HCT116 (cell line): ENCODE data around the gene ANXA2. TPM values are rescaled to one million over a fixed set of nuclear protein-coding genes. Genes with fewer than 3 reads are reported as not detected.

Source experiments
- ATAC-seq: fragments of 200-7000 bp; cut with Tn5 transposase; 2 replicates; pipeline ENCODE4 v1.9.1; 2020; ENCODE audit warnings: mild to moderate bottlenecking, moderate library complexity
- BruUV-seq: library from RNA; stranded (reverse); fragments of 400-500 nt; replicated peaks from 2 replicates; lab custom pipeline; 2021; lab: Mats Ljungman, UMichigan
- CTCF ChIA-PET: fragments of 300-600 bp; sonication (Branson Sonifier 250); formaldehyde crosslinking; loops from one replicate; lab custom pipeline; 2021; ENCODE audit warnings: antibody characterized with exemption; lab: Charles Lee
- POLR2A ChIA-PET: fragments of 300-600, 350-600 bp; sonication (Branson Sonifier 250); formaldehyde crosslinking; loops from one replicate; lab custom pipeline; 2021; ENCODE audit warnings: antibody characterized with exemption; lab: Charles Lee
- RAD21 ChIA-PET, 2 experiments: fragments of 300-600 bp; sonication (Branson Sonifier 250); formaldehyde crosslinking; loops; one replicate each; lab custom pipeline; 2023; ENCODE audit warnings: low total read pairs in 2 of 2; ENCODE audit not compliant: uncharacterized antibody in 2 of 2, unreplicated experiment in 2 of 2, low non-redundant PET in 1 of 2; lab: Charles Lee
- DNase-seq: peaks from one replicate; pipeline ENCODE4 v3.0.0-alpha.2; 2010; ENCODE audit warnings: low read depth, low spot score
- H2AFZ ChIP-seq: fragments of 200-600 bp; shearing (Covaris generic), sonication (generic); 2 replicates; pipeline ENCODE4 v1.6.1; 2017; ENCODE audit warnings: low read depth, mixed run types, mixed read lengths, antibody characterized with exemption, low read length; ENCODE audit not compliant: poor library complexity, severe bottlenecking
- H3K27ac ChIP-seq: 2 replicates; pipeline ENCODE4 v1.5.1; 2012; ENCODE audit warnings: low read depth, low read length
- H3K27me3 ChIP-seq: fragments of 200-600 bp; sonication (generic); 2 replicates; pipeline ENCODE4 v1.6.1; 2016; ENCODE audit warnings: mixed run types, low read length, mixed read lengths; ENCODE audit not compliant: insufficient read depth
- H3K36me3 ChIP-seq, 2 experiments: fragments of 200-500 bp in 1 of 2; fragments of 200-600 bp in 1 of 2; sonication (Bioruptor generic) in 1 of 2; sonication (generic) in 1 of 2; 2 replicates each; pipeline versions ENCODE4 v1.5.1 to v1.6.1; 2014 to 2016; ENCODE audit warnings: low read length in 2 of 2, inconsistent platforms in 1 of 2, mixed read lengths in 1 of 2, mixed run types in 1 of 2; ENCODE audit not compliant: insufficient read depth in 2 of 2, control insufficient read depth in 1 of 2
- H3K4me1 ChIP-seq, 2 experiments: fragments of 200-600 bp in 1 of 2; sonication (generic) in 1 of 2; 2 replicates each; pipeline versions ENCODE4 v1.5.1 to v1.6.1; 2012 to 2017; ENCODE audit warnings: low read length in 2 of 2, inconsistent platforms in 1 of 2, mild to moderate bottlenecking in 1 of 2, mixed read lengths in 1 of 2, mixed run types in 1 of 2, moderate library complexity in 1 of 2; ENCODE audit not compliant: insufficient read depth in 2 of 2, control insufficient read depth in 1 of 2
- H3K4me2 ChIP-seq: fragments of 200-600 bp; sonication (generic); 2 replicates; pipeline ENCODE4 v1.6.1; 2017; ENCODE audit warnings: mixed run types, low read length, mixed read lengths
- H3K4me3 ChIP-seq, 2 experiments: fragments of 200-600 bp in 1 of 2; sonication (generic) in 1 of 2; replicated peaks in 1 of 2; 2 replicates each; pipeline ENCODE4 v1.5.1; 2011 to 2016; ENCODE audit warnings: low read length in 2 of 2, control low read depth in 1 of 2, low read depth in 1 of 2, mild to moderate bottlenecking in 1 of 2, mixed read lengths in 1 of 2, mixed run types in 1 of 2
- H3K79me2 ChIP-seq: fragments of 200-600 bp; sonication (generic); 2 replicates; pipeline ENCODE4 v1.6.1; 2017; ENCODE audit warnings: mild to moderate bottlenecking, mixed run types, low read length, moderate library complexity, mixed read lengths; ENCODE audit not compliant: insufficient read depth
- H3K9ac ChIP-seq: fragments of 200-600 bp; sonication (generic); 2 replicates; pipeline ENCODE4 v1.6.1; 2016; ENCODE audit warnings: low read length, mixed read lengths
- H3K9me2 ChIP-seq: fragments of 200-600 bp; sonication (generic), shearing (Covaris generic); 2 replicates; pipeline ENCODE4 v1.6.1; 2017; ENCODE audit warnings: mixed run types, mild to moderate bottlenecking, moderate library complexity; ENCODE audit not compliant: insufficient read depth
- H3K9me3 ChIP-seq, 2 experiments: fragments of 200-500 bp in 1 of 2; fragments of 200-600 bp in 1 of 2; sonication (Bioruptor generic) in 1 of 2; sonication (generic) in 1 of 2; 2 replicates each; pipeline ENCODE4 v1.6.1; 2014 to 2017; ENCODE audit warnings: low read length in 2 of 2, mixed read lengths in 2 of 2, inconsistent platforms in 1 of 2, low read depth in 1 of 2, mild to moderate bottlenecking in 1 of 2, mixed run types in 1 of 2, moderate library complexity in 1 of 2; ENCODE audit not compliant: control insufficient read depth in 1 of 2, insufficient read depth in 1 of 2
- H4K20me1 ChIP-seq: fragments of 200-600 bp; sonication (generic), shearing (Covaris generic); 2 replicates; pipeline ENCODE4 v1.6.1; 2017; ENCODE audit warnings: mixed run types, mild to moderate bottlenecking, moderate library complexity; ENCODE audit not compliant: insufficient read depth
- ATF3 ChIP-seq: IDR thresholded peaks from 2 replicates; pipeline ENCODE4 v1.6.1; 2012
- CBX3 ChIP-seq: IDR thresholded peaks from 2 replicates; pipeline ENCODE4 v1.6.1; 2012; ENCODE audit warnings: low read depth
- CEBPB ChIP-seq: IDR thresholded peaks from 2 replicates; pipeline ENCODE4 v1.6.1; 2012; ENCODE audit warnings: low read depth
- ELF1 ChIP-seq: IDR thresholded peaks from 2 replicates; pipeline ENCODE4 v1.6.1; 2012; ENCODE audit warnings: low read depth, borderline replicate concordance
- EZH2phosphoT487 ChIP-seq: fragments of 200-600 bp; IDR thresholded peaks from 2 replicates; pipeline ENCODE4 v1.6.1; 2018; ENCODE audit warnings: antibody characterized with exemption, borderline replicate concordance
- FOSL1 ChIP-seq: IDR thresholded peaks from 2 replicates; pipeline ENCODE4 v1.6.1; 2012; ENCODE audit warnings: low read depth
- POLR2A ChIP-seq: IDR thresholded peaks from 2 replicates; pipeline ENCODE4 v1.7.0; 2011; ENCODE audit warnings: borderline replicate concordance; ENCODE audit not compliant: insufficient read depth, insufficient read length; ENCODE audit errors: extremely low read depth
- POLR2AphosphoS5 ChIP-seq: IDR thresholded peaks from 2 replicates; pipeline ENCODE4 v1.6.1; 2011; ENCODE audit warnings: mild to moderate bottlenecking, low read depth, low read length, moderate library complexity
- RAD21 ChIP-seq: IDR thresholded peaks from 2 replicates; pipeline ENCODE4 v1.6.1; 2012; ENCODE audit warnings: low read depth, mild to moderate bottlenecking
- REST ChIP-seq: IDR thresholded peaks from 2 replicates; pipeline ENCODE4 v1.6.1; 2012; ENCODE audit warnings: low read depth
- SIN3A ChIP-seq: IDR thresholded peaks from 2 replicates; pipeline ENCODE4 v1.6.1; 2012; ENCODE audit warnings: low read depth
- SRF ChIP-seq: IDR thresholded peaks from 2 replicates; pipeline ENCODE4 v1.6.1; 2012; ENCODE audit warnings: low read depth
- TCF7L2 ChIP-seq: IDR thresholded peaks from 2 replicates; pipeline ENCODE4 v1.7.0; 2011; ENCODE audit warnings: borderline replicate concordance, inconsistent platforms; ENCODE audit not compliant: insufficient read depth, insufficient read length; ENCODE audit errors: extremely low read depth
- ZFX ChIP-seq: fragments of 450-650 bp; IDR thresholded peaks from 2 replicates; pipeline ENCODE4 v1.6.1; 2017
- ZNF274 ChIP-seq: fragments of 200-500 bp; sonication (Bioruptor generic); IDR thresholded peaks from 2 replicates; pipeline ENCODE4 v1.6.1; 2014; ENCODE audit warnings: mild to moderate bottlenecking, low read depth, low read length, inconsistent platforms
- intact Hi-C: fragments of 100-400 bp; cut with micrococcal nuclease; formaldehyde crosslinking; loops from 2 replicates; pipeline ENCODE4 v1.10.0; 2022
- total RNA-seq: library from RNA; stranded (reverse); gene quantifications from one replicate; pipeline ENCODE4 v1.2.1, GENCODE V29; 2021; ENCODE audit not compliant: unreplicated experiment

The ANXA2 gene
- total RNA-seq, 1 experiment from 2014 or later, result 1,298 TPM

GRCh38 chr15:60373745-60374144 is 24.0 kb downstream of the ANXA2 start:
- Histone ChIP-seq H3K27ac (peak overlapping the region; percentile 93), H4K20me1 (no peaks in the 10 kb centered on the region), H3K4me3 (no peak overlapping the region), H3K9me3 (no peaks in the 10 kb centered on the region), H3K4me2 (peak overlapping the region; percentile 65), H3K27me3 (no peaks in the 10 kb centered on the region), H3K9ac (peak overlapping the region; percentile 63), H3K79me2 (peaks cover 100% of the 10 kb centered on the region), H3K9me2 (no peaks in the 10 kb centered on the region)
- ChIA-PET RAD21 (interaction anchor here in 1 of 2 experiments (0.9 kb wide), 1 partner anchor 21 kb away, joined by 3 read pairs; no protein-coding TSS in a partner anchor), CTCF (no interaction called here)
- ATAC-seq (no peak), DNase-seq (no peak)
- TF ChIP-seq ZNF274, result no peak
- no peak for TF ChIP-seq SRF
- TF ChIP-seq ELF1, result no peak
- no peak for TF ChIP-seq ATF3
- TF ChIP-seq POLR2AphosphoS5, result no peak
- no peak for TF ChIP-seq CEBPB
- no peak for TF ChIP-seq ZFX
- TF ChIP-seq TCF7L2, result no peak
- no peak for TF ChIP-seq RAD21
- TF ChIP-seq FOSL1, result no peak
- TF ChIP-seq EZH2phosphoT487, result no peak
- TF ChIP-seq POLR2A, result no peak
- TF ChIP-seq CBX3, result no peak
- TF ChIP-seq REST, result no peak
- no peak for TF ChIP-seq SIN3A
- TF ChIP-seq, all 23 proteins: peak for 0
- BruUV-seq, result no TSS peak
- intact Hi-C loops, result loop anchor here (1.0 to 5.0 kb wide), 2 partner anchors 20 to 104 kb away; partner anchors contain the start of gene ICE2
- H2AFZ ChIP-seq, result no peak overlapping the region
- peaks cover 91 to 100% of the 10 kb centered on the region in 2 experiments for H3K4me1 ChIP-seq
- peaks cover 9 to 56% of the 10 kb centered on the region in 2 experiments for H3K36me3 ChIP-seq
- POLR2A ChIA-PET, result interaction anchor here (1.4 to 8.0 kb wide), 3 partner anchors 11 to 24 kb away, joined by 3 to 70 read pairs (median 49); partner anchors contain the start of gene ANXA2
